Spleen (tissue), 7 donors: Measurements from ENCODE around the gene GJC3.

Experiments
- POLR2A ChIP-seq, 3 donors: fragments of 450-650 bp; IDR thresholded peaks; one replicate each; pipeline ENCODE4 v1.5.1; 2017; ENCODE audit warnings: antibody characterized with exemption in 3 of 3, mild to moderate bottlenecking in 1 of 3
- TF ChIP-seq, protein P1 (sequence below), 11 experiments: fragments of 200-600 bp in 7 of 11; fragments of 450-650 bp in 4 of 11; sonication (generic) in 4 of 11; IDR thresholded peaks in 8 of 11; conservative IDR thresholded peaks in 3 of 11; 1 replicate in 7 of 11; 2 replicates in 4 of 11; pipeline versions ENCODE4 v1.4.0 to v1.8.0; 2016 to 2021; ENCODE audit warnings: antibody characterized with exemption in 11 of 11, inconsistent platforms in 4 of 11, mild to moderate bottlenecking in 1 of 11
- donor health status: DM: no; HTN: no; CAD: no; lungs with moderate emphysema.
- donor health status: DM: no; HTN: no; CAD: no.
- donor health status: DM: no; HTN: no; CAD: no.

DNA sequence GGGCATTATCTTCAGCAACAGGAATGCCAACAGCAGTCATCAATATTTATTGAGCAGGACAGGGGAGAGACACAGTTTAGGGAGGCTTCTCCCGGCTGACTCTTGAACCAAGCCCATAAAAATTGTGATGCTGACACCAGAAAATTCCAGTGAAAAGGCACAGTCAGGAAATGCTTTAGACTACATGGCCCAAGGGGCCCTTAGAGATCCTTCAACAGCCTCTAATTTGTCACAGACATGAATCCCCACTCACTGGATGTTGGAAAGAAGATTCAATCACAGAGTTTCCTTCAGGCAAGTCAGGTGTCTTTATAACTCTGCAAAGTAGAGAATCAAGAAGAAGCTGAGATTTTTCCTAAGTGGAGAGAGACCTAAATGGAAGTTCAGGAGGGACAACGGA is 1.2 kb downstream of the GJC3 start:
- TF ChIP-seq POLR2A (IDR thresholded peaks at IDR 0.05), result no peak
- TF ChIP-seq, protein P1, sequence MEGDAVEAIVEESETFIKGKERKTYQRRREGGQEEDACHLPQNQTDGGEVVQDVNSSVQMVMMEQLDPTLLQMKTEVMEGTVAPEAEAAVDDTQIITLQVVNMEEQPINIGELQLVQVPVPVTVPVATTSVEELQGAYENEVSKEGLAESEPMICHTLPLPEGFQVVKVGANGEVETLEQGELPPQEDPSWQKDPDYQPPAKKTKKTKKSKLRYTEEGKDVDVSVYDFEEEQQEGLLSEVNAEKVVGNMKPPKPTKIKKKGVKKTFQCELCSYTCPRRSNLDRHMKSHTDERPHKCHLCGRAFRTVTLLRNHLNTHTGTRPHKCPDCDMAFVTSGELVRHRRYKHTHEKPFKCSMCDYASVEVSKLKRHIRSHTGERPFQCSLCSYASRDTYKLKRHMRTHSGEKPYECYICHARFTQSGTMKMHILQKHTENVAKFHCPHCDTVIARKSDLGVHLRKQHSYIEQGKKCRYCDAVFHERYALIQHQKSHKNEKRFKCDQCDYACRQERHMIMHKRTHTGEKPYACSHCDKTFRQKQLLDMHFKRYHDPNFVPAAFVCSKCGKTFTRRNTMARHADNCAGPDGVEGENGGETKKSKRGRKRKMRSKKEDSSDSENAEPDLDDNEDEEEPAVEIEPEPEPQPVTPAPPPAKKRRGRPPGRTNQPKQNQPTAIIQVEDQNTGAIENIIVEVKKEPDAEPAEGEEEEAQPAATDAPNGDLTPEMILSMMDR (IDR thresholded peaks at IDR 0.05 in 8 of 11, conservative IDR thresholded peaks at IDR 0.05 in 3 of 11), result no peak
